CD4-positive, CD25-positive, alpha-beta regulatory T cell (primary cell): ENCODE results near the gene HS3ST6. TPM values are rescaled to one million over a fixed set of nuclear protein-coding genes. Genes with fewer than 3 reads are reported as not detected.
"Not testable (repeated sequence)": the region's sequence is repeated elsewhere in the genome, so short reads cannot be mapped to it uniquely, and the experiment has no call there.

Experiments used
- ATAC-seq, 2 donors: fragments of 150-1000 bp; cut with Tn5 transposase; one replicate each; pipeline ENCODE4 v1.10.0; 2021; ENCODE audit warnings: low read depth in 2 of 2, moderate number of reproducible peaks in 2 of 2, moderate library complexity in 1 of 2
- DNase-seq, 3 donors: peaks; one replicate each; pipeline versions ENCODE4 v3.0.0 to v3.0.0-alpha.2; 2012 to 2022; ENCODE audit warnings: mixed read lengths in 1 of 3
- H3K27ac ChIP-seq: one replicate; pipeline ENCODE4 v1.7.0; 2013; ENCODE audit warnings: mild to moderate bottlenecking, low read length; ENCODE audit not compliant: insufficient read depth, poor library complexity, severe bottlenecking
- H3K27me3 ChIP-seq: one replicate; pipeline ENCODE4 v1.7.0; 2013; ENCODE audit warnings: low read length; ENCODE audit not compliant: control insufficient read depth, insufficient read depth
- H3K36me3 ChIP-seq: one replicate; pipeline ENCODE4 v1.7.0; 2013; ENCODE audit warnings: mild to moderate bottlenecking, low read length, moderate library complexity; ENCODE audit not compliant: control insufficient read depth, insufficient read depth
- H3K4me1 ChIP-seq: 2 replicates; pipeline ENCODE4 v1.7.0; 2013; ENCODE audit warnings: mild to moderate bottlenecking, low read length; ENCODE audit not compliant: insufficient read depth, control insufficient read depth, poor library complexity, severe bottlenecking
- H3K4me3 ChIP-seq: one replicate; pipeline ENCODE4 v1.7.0; 2013; ENCODE audit warnings: low read depth, mild to moderate bottlenecking, low read length, moderate library complexity
- H3K9me3 ChIP-seq, 2 experiments: 1 replicate in 1 of 2; 2 replicates in 1 of 2; pipeline ENCODE4 v1.7.0; 2013; ENCODE audit warnings: low read length in 2 of 2, mild to moderate bottlenecking in 1 of 2, moderate library complexity in 1 of 2; ENCODE audit not compliant: control insufficient read depth in 2 of 2
- H3K27ac Mint-ChIP-seq, 3 donors: one replicate each; pipeline ENCODE4 v1.8.0; 2020 to 2022; ENCODE audit warnings: mild to moderate bottlenecking in 3 of 3, mixed read lengths in 3 of 3, moderate library complexity in 2 of 3
- H3K27me3 Mint-ChIP-seq: one replicate; pipeline ENCODE4 v1.8.0; 2022; ENCODE audit warnings: mild to moderate bottlenecking, mixed read lengths
- H3K36me3 Mint-ChIP-seq: one replicate; pipeline ENCODE4 v1.8.0; 2020; ENCODE audit warnings: mixed read lengths
- H3K4me1 Mint-ChIP-seq, 4 donors: one replicate each; pipeline ENCODE4 v1.8.0; 2020 to 2022; ENCODE audit warnings: mixed read lengths in 4 of 4, mild to moderate bottlenecking in 1 of 4
- H3K4me3 Mint-ChIP-seq, 4 donors: one replicate each; pipeline ENCODE4 v1.8.0; 2020 to 2022; ENCODE audit warnings: mild to moderate bottlenecking in 4 of 4, mixed read lengths in 4 of 4, moderate library complexity in 3 of 4
- H3K9me3 Mint-ChIP-seq, 7 donors: one replicate each; pipeline ENCODE4 v1.8.0; 2020 to 2022; ENCODE audit warnings: mixed read lengths in 7 of 7, mild to moderate bottlenecking in 3 of 7, moderate library complexity in 2 of 7
- polyA plus RNA-seq, 4 donors: library from polyadenylated mRNA; unstranded; fragments of 300-500 nt; fragmentation: Illumina TruSeq; gene quantifications; one replicate each; pipeline ENCODE4 v1.2.3, GENCODE V29; 2021
- total RNA-seq: library from RNA; stranded (reverse); gene quantifications from one replicate; pipeline ENCODE4 v1.2.3, GENCODE V29; 2022

Gene HS3ST6
- not detected for total RNA-seq
- not detected for polyA plus RNA-seq

DNA sequence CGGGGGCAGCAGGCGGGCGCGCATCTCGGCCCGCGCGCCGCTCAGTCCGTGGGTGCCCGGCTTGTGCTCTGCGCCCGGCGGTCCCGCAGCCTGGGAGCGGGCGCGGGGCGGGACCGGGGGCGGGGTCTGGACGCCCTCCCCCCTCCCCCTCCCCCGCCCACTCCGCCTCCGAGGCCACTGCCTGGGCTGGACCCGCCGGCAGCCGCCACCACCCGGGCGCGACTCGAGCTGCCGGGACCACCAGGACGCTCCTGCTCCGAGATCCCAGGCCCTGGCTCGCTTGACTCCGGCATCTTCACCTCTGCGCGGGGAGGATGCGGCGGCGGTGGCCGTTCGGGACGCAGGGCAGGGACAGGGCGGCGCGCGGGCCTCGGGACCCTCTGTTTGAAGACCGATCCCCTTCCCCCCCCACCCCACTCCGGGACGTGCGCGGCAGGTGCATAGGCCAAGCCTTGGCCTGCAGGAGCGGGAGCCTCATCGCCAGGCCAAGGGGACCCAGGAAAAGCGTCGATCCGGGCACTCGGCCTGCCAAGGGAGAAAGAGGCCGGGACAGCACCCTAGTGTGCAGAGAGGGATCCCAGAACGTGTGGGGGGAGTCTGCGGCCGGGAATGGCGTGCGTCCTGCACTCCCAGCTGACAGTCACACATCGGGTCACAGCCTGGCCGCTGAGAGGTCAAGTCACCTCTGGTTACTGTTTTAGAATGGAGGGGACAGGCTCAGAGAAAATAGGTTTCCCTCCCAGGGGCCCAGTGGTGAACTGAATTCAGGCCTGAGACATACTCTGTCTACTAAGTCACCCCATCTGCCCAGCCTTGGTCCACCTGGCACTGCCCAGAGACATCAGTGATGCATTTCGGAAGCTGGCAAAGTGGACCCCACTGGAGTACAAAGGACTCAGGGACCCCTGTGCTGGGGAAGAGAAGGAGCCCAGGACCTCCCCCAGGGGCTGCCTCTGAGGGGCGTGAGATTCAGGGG is at the start of gene HS3ST6:
Gene HS3ST6 (minus strand): TSS at position 65 of the 976 bp plus-strand sequence. CDS start 92 bp downstream, outside the sequence.
- Histone ChIP-seq H3K27me3 (peaks cover 5% of the 10 kb centered on the region), H3K4me3 (no peak within 1 kb of the TSS), H3K36me3 (no peaks in the 10 kb centered on the region), H3K4me1 (peaks cover 3% of the 10 kb centered on the region), H3K9me3 (no peaks in the 10 kb centered on the region), H3K27ac (no peak within 1 kb of the TSS)
- ATAC-seq = no peak
- DNase-seq = no peak
- H3K36me3 Mint-ChIP-seq = no peaks in the 10 kb centered on the region
- H3K9me3 Mint-ChIP-seq = peaks cover 0 to 3% (median 0%) of the 10 kb centered on the region in 7 donors
- H3K27ac Mint-ChIP-seq = no peak within 1 kb of the TSS
- H3K4me3 Mint-ChIP-seq = no peak within 1 kb of the TSS
- peaks cover 0 to 8% (median 3%) of the 10 kb centered on the region in 4 donors for H3K4me1 Mint-ChIP-seq
- H3K27me3 Mint-ChIP-seq = peaks cover 55% of the 10 kb centered on the region

DNA sequence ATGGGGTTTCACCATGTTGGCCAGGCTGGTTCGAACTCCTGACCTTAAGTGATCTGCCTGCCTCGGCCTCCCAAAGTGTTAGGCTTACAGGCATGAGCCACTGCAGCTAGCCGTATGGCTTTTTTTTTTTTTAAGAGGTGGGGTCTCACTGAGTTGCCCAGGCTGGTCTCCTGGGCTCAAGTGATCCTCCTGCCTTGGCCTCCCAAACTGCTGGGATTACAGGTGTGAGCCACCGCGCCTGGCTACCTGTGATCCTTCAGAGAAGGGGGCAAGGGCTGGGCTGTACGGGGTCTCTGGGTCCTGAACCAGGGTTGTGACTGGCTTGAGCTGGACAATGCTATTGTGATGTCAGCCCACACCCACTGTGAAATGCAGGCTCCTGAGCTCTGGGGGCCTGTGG is 48.2 kb upstream of the HS3ST6 start, which contains the start of gene RNF151:
Gene RNF151 (plus strand): TSS at position 397 of the 400 bp plus-strand sequence. CDS start 26 bp downstream, outside the sequence.
- Histone ChIP-seq H3K9me3 (no peaks in the 10 kb centered on the region), H3K36me3 (peaks cover 14% of the 10 kb centered on the region), H3K4me1 (peaks cover 38% of the 10 kb centered on the region), H3K27me3 (no peaks in the 10 kb centered on the region), H3K27ac (peak within 1 kb of the TSS; percentile 98), H3K4me3 (peak within 1 kb of the TSS; percentile 71)
- peak within 1 kb of the TSS; percentile 69 to 97 (median 97) for H3K27ac Mint-ChIP-seq
- H3K27me3 Mint-ChIP-seq = peaks cover 6% of the 10 kb centered on the region
- DNase-seq = no peak
- H3K9me3 Mint-ChIP-seq = peaks cover 0 to 3% (median 0%) of the 10 kb centered on the region in 7 donors
- peak within 1 kb of the TSS; percentile 94 to 97 (median 96) for H3K4me3 Mint-ChIP-seq
- H3K36me3 Mint-ChIP-seq = peaks cover 13% of the 10 kb centered on the region
- ATAC-seq = no peak
- peaks cover 3 to 47% (median 25%) of the 10 kb centered on the region in 4 donors for H3K4me1 Mint-ChIP-seq

DNA sequence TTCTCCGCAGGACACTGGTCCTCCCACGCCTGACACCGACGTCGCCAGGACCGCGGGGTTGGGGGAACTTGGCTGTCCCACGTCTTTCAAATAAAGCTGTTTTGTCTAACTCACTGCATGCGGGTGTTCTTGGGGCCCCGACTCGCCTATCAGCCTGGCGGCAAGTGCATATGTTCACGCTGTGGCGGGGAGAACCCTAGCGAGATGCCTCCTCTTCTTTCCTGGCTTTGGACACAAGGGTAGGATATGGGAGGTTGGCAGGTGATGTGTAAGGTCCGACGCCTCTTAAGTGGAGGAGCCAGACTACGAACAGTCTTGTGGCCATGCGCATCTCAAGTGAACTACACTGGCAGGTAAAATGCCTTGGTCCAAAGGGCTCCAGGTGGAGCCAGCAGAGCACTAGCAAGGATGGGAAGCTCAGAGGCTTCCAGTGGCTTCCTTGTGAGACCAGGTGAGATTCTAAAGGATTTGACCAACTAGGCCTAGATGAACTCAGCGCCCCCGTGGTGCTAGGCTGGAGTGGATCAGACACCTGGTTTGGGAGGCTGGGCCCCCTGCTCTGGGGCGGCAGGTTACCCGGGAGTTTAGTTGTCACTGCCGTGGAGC is 47.3 kb upstream of the HS3ST6 start:
- ATAC-seq = no peak

DNA sequence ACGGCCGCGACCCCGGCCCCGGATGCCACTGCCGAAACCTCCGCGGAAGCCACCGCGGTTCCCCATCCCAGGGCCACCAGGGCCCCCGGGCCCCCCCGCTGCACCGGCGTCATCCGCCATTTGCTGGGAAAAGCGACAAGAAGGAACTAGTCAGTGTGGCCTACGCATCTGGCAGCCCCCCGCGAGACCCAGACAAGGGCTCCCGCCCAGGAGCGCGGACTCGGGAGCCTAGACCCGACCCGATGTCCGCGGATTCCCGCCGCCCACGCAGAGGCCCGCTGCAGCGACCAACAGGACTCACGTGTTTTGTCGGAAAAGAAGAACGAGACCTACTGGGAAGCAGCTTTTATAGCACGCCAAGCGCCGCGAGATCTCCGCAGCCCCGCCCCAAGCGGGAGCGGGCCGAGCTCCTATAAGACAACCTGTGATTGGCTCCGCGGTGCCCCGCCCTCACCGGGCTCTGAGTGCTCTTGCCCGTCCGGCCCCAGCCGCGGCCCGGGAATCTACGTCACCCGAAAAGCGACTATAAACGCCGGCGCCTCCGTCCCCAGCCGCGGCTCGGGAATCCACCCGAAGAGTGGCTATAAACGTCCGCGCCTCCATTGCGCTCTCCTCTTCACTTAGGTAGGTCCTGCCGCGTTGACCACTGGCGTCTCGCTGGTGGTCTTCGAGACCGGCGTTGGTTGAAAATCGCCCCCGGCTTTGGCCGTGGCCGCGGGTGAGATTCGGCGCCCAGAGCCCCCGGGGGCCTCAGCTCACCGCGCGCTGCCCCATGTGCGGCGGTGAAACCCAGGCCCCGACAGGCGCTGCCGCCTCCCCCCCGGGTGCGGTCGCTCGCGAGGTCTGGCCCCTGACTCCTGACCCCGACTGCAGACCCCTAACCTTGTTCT is 46.5 kb upstream of the HS3ST6 start, which contains the start of gene RPS2:
Gene RPS2 (minus strand): TSS at position 321 of the 890 bp plus-strand sequence. CDS start 201 bp downstream, at position 120.
- peaks cover 18% of the 10 kb centered on the region for H3K36me3 Mint-ChIP-seq
- Histone ChIP-seq H3K4me1 (peaks cover 46% of the 10 kb centered on the region), H3K36me3 (peaks cover 16% of the 10 kb centered on the region), H3K27ac (peak within 1 kb of the TSS; percentile 98), H3K27me3 (no peaks in the 10 kb centered on the region), H3K9me3 (no peaks in the 10 kb centered on the region), H3K4me3 (peak within 1 kb of the TSS; percentile 74)
- H3K4me3 Mint-ChIP-seq = peak within 1 kb of the TSS; percentile 94 to 97 (median 96)
- peaks cover 0 to 4% (median 0%) of the 10 kb centered on the region in 7 donors for H3K9me3 Mint-ChIP-seq
- peaks cover 6% of the 10 kb centered on the region for H3K27me3 Mint-ChIP-seq
- peak; percentile 93 to 95 for ATAC-seq
- peak; percentile 98 to 99 (median 99) for DNase-seq
- peaks cover 11 to 50% (median 32%) of the 10 kb centered on the region in 4 donors for H3K4me1 Mint-ChIP-seq
- H3K27ac Mint-ChIP-seq = peak within 1 kb of the TSS; percentile 97 to 98 (median 97)

More for the DNA sequence above, 47.3 kb upstream of the HS3ST6 start:
- peaks cover 16% of the 10 kb centered on the region for H3K36me3 ChIP-seq
- Mint-ChIP-seq H3K27ac (peak overlapping the region; percentile 70 to 97 (median 97)), H3K4me1 (peaks cover 8 to 48% (median 27%) of the 10 kb centered on the region in 4 donors), H3K27me3 (peaks cover 6% of the 10 kb centered on the region), H3K36me3 (peaks cover 18% of the 10 kb centered on the region), H3K9me3 (peaks cover 0 to 3% (median 0%) of the 10 kb centered on the region in 7 donors), H3K4me3 (peak overlapping the region; percentile 94 to 97 (median 96))
- peak in 2 of 3 donors; percentile 29 to 34 for DNase-seq
- H3K27ac ChIP-seq = peak overlapping the region; percentile 98
- H3K27me3 ChIP-seq = no peaks in the 10 kb centered on the region
- peak overlapping the region; percentile 71 for H3K4me3 ChIP-seq
- H3K9me3 ChIP-seq = no peaks in the 10 kb centered on the region
- H3K4me1 ChIP-seq = peaks cover 39% of the 10 kb centered on the region

DNA sequence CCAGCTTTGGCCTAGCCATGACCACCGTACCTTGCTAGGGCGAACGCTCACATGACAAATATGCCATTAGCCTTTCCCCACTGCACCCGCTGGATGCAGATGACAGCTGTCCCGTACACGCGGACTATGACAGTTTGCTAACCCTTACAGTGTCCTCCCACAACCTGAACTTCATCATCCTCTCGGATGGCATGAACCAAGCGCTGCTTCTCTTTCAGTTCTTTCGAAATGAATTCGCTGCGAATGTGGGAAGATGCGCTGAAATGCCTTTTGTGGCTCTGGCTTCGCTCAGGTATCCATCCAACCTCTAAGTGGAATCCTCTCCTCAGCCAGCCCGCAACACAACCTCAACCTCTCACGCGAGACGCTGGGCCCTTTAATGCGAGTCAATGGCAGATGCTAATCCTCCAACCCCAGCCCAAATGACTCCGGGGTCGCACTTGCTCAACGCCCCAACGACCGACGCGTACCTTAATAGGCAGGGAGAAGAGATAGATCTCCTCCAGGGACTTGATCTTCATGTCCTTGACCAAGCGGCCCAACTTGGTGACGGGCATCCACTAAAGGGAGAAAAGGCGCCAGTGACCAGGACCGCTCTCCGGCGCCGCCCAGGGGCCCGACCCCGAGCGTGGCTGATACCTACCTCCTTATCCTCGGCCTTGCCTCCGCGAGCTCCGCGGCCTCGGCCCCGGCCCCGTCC is 45.7 kb upstream of the HS3ST6 start:
- Histone ChIP-seq H3K27ac (peak overlapping the region; percentile 98), H3K9me3 (no peaks in the 10 kb centered on the region), H3K36me3 (peaks cover 16% of the 10 kb centered on the region), H3K4me1 (peaks cover 52% of the 10 kb centered on the region), H3K4me3 (peak overlapping the region; percentile 74), H3K27me3 (no peaks in the 10 kb centered on the region)
- Mint-ChIP-seq H3K9me3 (peaks cover 0 to 4% (median 0%) of the 10 kb centered on the region in 7 donors), H3K4me1 (peaks cover 11 to 55% (median 32%) of the 10 kb centered on the region in 4 donors), H3K27me3 (peaks cover 6% of the 10 kb centered on the region), H3K36me3 (peaks cover 18% of the 10 kb centered on the region), H3K27ac (peak overlapping the region; percentile 95 to 98 (median 97)), H3K4me3 (peak overlapping the region; percentile 94 to 97 (median 96))
- DNase-seq = peak in 2 of 3 donors; percentile 23 to 49
- ATAC-seq = peak in 1 of 2 donors; percentile 6

DNA sequence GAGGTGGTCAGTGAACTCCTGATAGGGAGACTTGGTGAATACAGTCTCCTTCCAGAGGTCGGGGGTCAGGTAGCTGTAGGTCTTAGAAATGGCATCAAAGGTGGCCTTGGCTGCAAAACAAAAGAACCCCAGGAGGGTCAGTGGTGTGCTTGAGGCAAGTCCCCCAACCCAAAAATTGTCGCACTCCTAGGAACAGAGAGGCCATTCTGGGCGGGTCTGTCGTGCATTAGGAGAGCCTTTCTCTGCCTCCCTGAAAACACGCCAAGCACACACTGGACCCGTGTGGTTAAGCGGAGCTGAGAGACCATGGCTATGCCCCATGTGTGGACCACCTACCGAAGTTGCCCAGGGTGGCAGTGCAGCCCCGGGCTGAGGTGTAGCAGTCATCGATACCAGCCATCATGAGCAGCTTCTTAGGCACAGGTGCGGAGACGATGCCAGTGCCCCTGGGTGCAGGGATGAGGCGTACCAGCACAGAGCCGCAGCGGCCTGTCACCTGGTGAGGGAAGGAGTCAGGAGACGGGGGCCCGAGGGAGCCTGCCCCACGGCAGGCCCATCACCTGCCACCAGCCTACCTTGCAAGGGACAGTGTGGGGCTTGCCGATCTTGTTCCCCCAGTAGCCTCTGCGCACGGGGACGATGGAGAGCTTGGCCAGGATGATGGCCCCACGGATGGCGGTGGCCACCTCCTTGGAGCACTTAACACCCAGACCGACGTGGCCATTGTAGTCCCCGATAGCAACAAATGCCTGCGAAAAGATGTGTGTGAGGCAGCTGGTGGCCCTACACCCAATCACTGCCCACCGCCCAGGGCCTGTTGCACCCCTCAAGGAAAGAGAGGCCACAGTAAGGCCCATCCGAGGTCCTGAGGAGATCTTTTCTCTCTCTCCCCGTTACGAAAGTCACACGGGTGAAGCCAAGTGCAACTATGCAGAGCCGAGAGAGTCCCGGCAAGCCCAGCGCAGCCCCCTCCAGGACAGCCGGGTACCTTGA is 44.2 kb upstream of the HS3ST6 start:
- not testable (repeated sequence) for H3K4me3 ChIP-seq, H3K9me3 Mint-ChIP-seq, H3K9me3 ChIP-seq, H3K27me3 Mint-ChIP-seq, H3K27me3 ChIP-seq, ATAC-seq, DNase-seq
- H3K4me3 Mint-ChIP-seq = peak overlapping the region; percentile 94 to 97 (median 96)
- H3K36me3 Mint-ChIP-seq = peaks cover 18% of the 10 kb centered on the region
- peak overlapping the region; percentile 95 to 98 (median 97) for H3K27ac Mint-ChIP-seq
- peaks cover 11 to 56% (median 32%) of the 10 kb centered on the region in 4 donors for H3K4me1 Mint-ChIP-seq
- H3K27ac ChIP-seq = peak overlapping the region; percentile 98
- peaks cover 55% of the 10 kb centered on the region for H3K4me1 ChIP-seq
- peaks cover 16% of the 10 kb centered on the region for H3K36me3 ChIP-seq
